Activated naive CD4-positive, alpha-beta T cell treated with anti-CD3 and anti-CD28 coated beads, Interleukin-2, amount 10 ng/mL, durations not matched to agents 5 hours and 36 hours (primary cell): ENCODE measurements around the gene GPR137C. TPM values are rescaled to one million over a fixed set of nuclear protein-coding genes. Genes with fewer than 3 reads are reported as not detected.

Experiments
- total RNA-seq, 2 experiments: library from RNA; stranded (reverse); gene quantifications; one replicate each; pipeline ENCODE4 v1.2.3, GENCODE V29; 2021

Gene GPR137C, protein sequence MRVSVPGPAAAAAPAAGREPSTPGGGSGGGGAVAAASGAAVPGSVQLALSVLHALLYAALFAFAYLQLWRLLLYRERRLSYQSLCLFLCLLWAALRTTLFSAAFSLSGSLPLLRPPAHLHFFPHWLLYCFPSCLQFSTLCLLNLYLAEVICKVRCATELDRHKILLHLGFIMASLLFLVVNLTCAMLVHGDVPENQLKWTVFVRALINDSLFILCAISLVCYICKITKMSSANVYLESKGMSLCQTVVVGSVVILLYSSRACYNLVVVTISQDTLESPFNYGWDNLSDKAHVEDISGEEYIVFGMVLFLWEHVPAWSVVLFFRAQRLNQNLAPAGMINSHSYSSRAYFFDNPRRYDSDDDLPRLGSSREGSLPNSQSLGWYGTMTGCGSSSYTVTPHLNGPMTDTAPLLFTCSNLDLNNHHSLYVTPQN
- total RNA-seq, result under 1 TPM; 0.45 to 0.67 TPM

DNA sequence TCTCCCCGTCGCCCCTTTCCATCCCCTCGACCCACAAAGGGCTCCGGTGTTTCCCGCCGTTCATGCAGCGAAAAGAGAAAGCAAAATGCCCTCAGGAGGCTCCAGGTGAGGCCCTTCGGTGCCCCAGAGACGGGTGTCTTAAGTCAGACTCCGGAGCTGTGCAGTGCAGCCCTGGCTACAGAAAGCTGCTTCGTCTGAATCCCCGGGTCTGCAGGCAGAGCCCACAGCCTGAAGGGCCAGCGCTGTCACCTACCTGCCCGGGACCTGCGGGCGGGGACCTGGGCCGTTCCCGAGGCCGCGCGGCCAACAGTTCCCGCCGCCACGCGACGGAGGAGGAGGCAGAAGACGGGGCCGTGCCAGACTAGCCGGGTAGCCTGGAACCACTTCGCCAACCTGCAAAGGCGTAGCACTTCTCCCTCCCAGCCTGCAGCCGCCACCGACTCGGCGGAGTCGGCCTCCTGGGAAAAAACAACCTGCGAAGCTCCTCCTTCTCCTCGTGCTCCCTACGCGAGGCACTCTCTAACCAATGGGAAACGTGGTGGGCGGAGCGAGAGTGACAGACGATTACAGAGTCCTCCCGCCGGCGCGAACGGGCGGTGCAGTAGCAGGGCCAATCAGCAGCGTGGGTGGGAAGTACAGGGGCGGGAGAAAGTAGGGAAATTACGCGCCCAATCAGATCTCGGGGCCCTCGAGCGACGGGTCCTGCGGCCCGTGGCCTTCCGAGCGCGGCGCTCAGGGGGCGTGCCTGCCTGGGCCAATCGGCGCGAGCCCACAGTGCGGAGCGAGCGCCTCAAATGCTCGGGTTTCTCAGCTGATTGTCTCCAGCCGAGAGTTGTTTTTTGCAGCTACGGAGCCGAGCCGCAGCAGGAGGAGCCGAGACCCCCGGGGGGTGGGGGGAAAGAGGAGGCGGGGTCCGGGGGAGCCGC, at the start of gene GPR137C, which contains the start of gene TXNDC16:
GPR137C (plus strand) TSS at position 774 of the 926 bp plus-strand sequence. CDS start 312 bp downstream, outside the sequence.
TXNDC16 (minus strand) TSS at position 443 of the 926 bp plus-strand sequence. CDS start 8,948 bp downstream, outside the sequence.

Other genes starting within 250 kb of the GPR137C start
- gene PTGER2, start 238.5 kb upstream of the GPR137C start, total RNA-seq, result 100 to 1,000 TPM; 158 TPM
- 10 to 100 TPM; 10.1 to 11.9 TPM for gene TXNDC16, start 331 bp upstream of the GPR137C start, total RNA-seq
- 100 to 1,000 TPM; 173 to 188 TPM for gene ERO1A, start 142.7 kb downstream of the GPR137C start, total RNA-seq
- 10 to 100 TPM; 62.9 to 74.7 TPM for gene PSMC6, start 154.4 kb downstream of the GPR137C start, total RNA-seq
- 10 to 100 TPM; 20.4 to 21.1 TPM for gene STYX, start 177.3 kb downstream of the GPR137C start, total RNA-seq
- gene GNPNAT1, start 238.8 kb downstream of the GPR137C start, total RNA-seq, result 10 to 100 TPM; 12.2 TPM